Naive thymus-derived CD4-positive, alpha-beta T cell (primary cell): Measurements from ENCODE around the gene SRSF8. TPM values are rescaled to one million over a fixed set of nuclear protein-coding genes. Genes with fewer than 3 reads are reported as not detected.

Experiments
- ATAC-seq: fragments of 150-1000 bp; cut with Tn5 transposase; 2 replicates; pipeline ENCODE4 v1.10.0; 2021; ENCODE audit warnings: mild to moderate bottlenecking, moderate library complexity
- CTCF ChIA-PET: fragments of 350-600 bp; sonication (Branson Sonifier 250); formaldehyde crosslinking; loops from one replicate; lab custom pipeline; 2021; ENCODE audit warnings: antibody characterized with exemption; lab: Charles Lee
- POLR2A ChIA-PET: fragments of 350-600 bp; sonication (Branson Sonifier 250); formaldehyde crosslinking; loops from one replicate; lab custom pipeline; 2021; ENCODE audit warnings: antibody characterized with exemption, inconsistent platforms; lab: Charles Lee
- DNase-seq, 9 donors: peaks; one replicate each; pipeline versions ENCODE4 v3.0.0 to v3.0.0-alpha.2; 2020 to 2022; ENCODE audit warnings: mixed read lengths in 1 of 9
- H3K27ac ChIP-seq: one replicate; pipeline ENCODE4 v1.7.0; 2013; ENCODE audit warnings: mild to moderate bottlenecking, low read depth, low read length, moderate library complexity
- H3K27me3 ChIP-seq, 2 donors: one replicate each; pipeline ENCODE4 v1.7.0; 2013; ENCODE audit warnings: low read length in 2 of 2, mild to moderate bottlenecking in 2 of 2, moderate library complexity in 2 of 2; ENCODE audit not compliant: control insufficient read depth in 2 of 2, insufficient read depth in 2 of 2
- H3K36me3 ChIP-seq, 3 experiments: 1 replicate in 2 of 3; 2 replicates in 1 of 3; pipeline ENCODE4 v1.7.0; 2013; ENCODE audit warnings: low read length in 3 of 3, mild to moderate bottlenecking in 3 of 3, moderate library complexity in 1 of 3; ENCODE audit not compliant: insufficient read depth in 3 of 3, control insufficient read depth in 2 of 3
- H3K4me1 ChIP-seq, 2 donors: one replicate each; pipeline ENCODE4 v1.7.0; 2013; ENCODE audit warnings: low read length in 2 of 2, mild to moderate bottlenecking in 2 of 2, moderate library complexity in 1 of 2; ENCODE audit not compliant: control insufficient read depth in 2 of 2, insufficient read depth in 2 of 2
- H3K4me3 ChIP-seq: 2 replicates; pipeline ENCODE4 v1.7.0; 2013; ENCODE audit warnings: mild to moderate bottlenecking, low read length
- H3K9me3 ChIP-seq, 3 experiments: 1 replicate in 2 of 3; 2 replicates in 1 of 3; pipeline ENCODE4 v1.7.0; 2013; ENCODE audit warnings: low read length in 3 of 3; ENCODE audit not compliant: control insufficient read depth in 2 of 3
- H3K27ac Mint-ChIP-seq, 9 donors: one replicate each; pipeline ENCODE4 v1.8.0; 2020 to 2022; ENCODE audit warnings: mixed read lengths in 9 of 9, mild to moderate bottlenecking in 8 of 9, moderate library complexity in 5 of 9, inconsistent platforms in 2 of 9
- H3K27me3 Mint-ChIP-seq, 5 donors: one replicate each; pipeline ENCODE4 v1.8.0; 2021 to 2022; ENCODE audit warnings: mixed read lengths in 5 of 5, mild to moderate bottlenecking in 1 of 5
- H3K36me3 Mint-ChIP-seq, 5 donors: one replicate each; pipeline ENCODE4 v1.8.0; 2020 to 2022; ENCODE audit warnings: mixed read lengths in 5 of 5, mild to moderate bottlenecking in 3 of 5, inconsistent platforms in 1 of 5
- H3K4me1 Mint-ChIP-seq, 7 donors: one replicate each; pipeline ENCODE4 v1.8.0; 2020 to 2022; ENCODE audit warnings: mixed read lengths in 7 of 7, mild to moderate bottlenecking in 3 of 7, inconsistent platforms in 1 of 7
- H3K4me3 Mint-ChIP-seq, 10 donors: one replicate each; pipeline ENCODE4 v1.8.0; 2020 to 2022; ENCODE audit warnings: mild to moderate bottlenecking in 10 of 10, mixed read lengths in 10 of 10, moderate library complexity in 6 of 10, inconsistent platforms in 2 of 10
- H3K9me3 Mint-ChIP-seq, 11 donors: one replicate each; pipeline ENCODE4 v1.8.0; 2020 to 2022; ENCODE audit warnings: mixed read lengths in 11 of 11, mild to moderate bottlenecking in 4 of 11, inconsistent platforms in 1 of 11, moderate library complexity in 1 of 11
- intact Hi-C, 2 donors: fragments of 100-400 bp; cut with micrococcal nuclease; formaldehyde crosslinking; loops; one replicate each; pipeline ENCODE4 v1.15.1; 2023
- polyA plus RNA-seq, 2 donors: library from polyadenylated mRNA; unstranded; fragments of 300-500 nt; fragmentation: Illumina TruSeq; gene quantifications; one replicate each; pipeline ENCODE4 v1.2.3, GENCODE V29; 2021
- total RNA-seq, 6 experiments: library from RNA in 5 of 6; stranded (reverse) in 5 of 6; gene quantifications; 1 replicate in 5 of 6; 2 replicates in 1 of 6; pipeline ENCODE4 v1.2.3 and lab custom pipeline; 2021 to 2026

Gene SRSF8
- total and polyA plus RNA-seq, 7 experiments from 2014 or later: 42.3 to 116 (median 86.2) TPM

DNA sequence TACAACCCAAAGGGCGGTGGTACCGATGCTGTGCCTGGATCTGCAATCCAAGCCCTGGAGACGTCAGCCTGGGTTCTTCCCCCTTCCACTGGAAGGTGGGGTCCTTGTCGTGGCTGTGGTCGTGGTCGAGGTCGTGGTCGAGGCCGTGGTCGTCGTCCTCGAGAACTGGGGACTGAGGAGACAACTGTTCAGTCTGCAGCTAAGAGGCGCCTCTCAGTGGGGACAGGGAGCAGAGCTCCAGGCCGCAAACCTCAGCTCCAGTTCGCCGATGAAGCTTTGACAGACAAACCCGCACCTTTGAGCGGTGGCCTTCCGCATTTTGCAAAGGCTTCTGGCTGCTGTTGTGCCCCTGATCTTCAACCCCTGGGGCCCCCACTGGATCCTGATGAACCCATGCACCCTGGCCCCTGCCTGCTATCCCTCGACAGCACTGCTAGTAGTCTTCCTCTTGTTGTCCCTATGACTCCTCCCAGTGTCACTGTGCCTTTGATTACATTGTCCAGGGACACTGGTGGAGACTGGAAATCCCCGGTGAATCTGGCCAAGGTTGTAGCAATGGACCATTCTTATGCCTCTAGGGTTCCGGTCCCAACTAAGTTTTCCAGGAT lies 16.0 kb upstream of the SRSF8 start:
- Mint-ChIP-seq H3K36me3 (no peaks in the 10 kb centered on the region), H3K4me1 (no peaks in the 10 kb centered on the region), H3K9me3 (peaks cover 0 to 2% (median 0%) of the 10 kb centered on the region in 11 donors), H3K27ac (no peak overlapping the region), H3K27me3 (peaks cover 29 to 54% (median 40%) of the 10 kb centered on the region in 5 donors), H3K4me3 (no peak overlapping the region)
- H3K27me3 ChIP-seq: no peaks in the 10 kb centered on the region
- H3K4me3 ChIP-seq: no peak overlapping the region
- H3K27ac ChIP-seq: no peak overlapping the region
- ChIA-PET POLR2A (no interaction called here), CTCF (no interaction called here)
- intact Hi-C loops: no loop called here
- DNase-seq (no peak), ATAC-seq (no peak)
- no peaks in the 10 kb centered on the region for H3K9me3 ChIP-seq
- peaks cover 0 to 2% (median 0%) of the 10 kb centered on the region in 3 experiments for H3K36me3 ChIP-seq
- no peaks in the 10 kb centered on the region for H3K4me1 ChIP-seq

DNA sequence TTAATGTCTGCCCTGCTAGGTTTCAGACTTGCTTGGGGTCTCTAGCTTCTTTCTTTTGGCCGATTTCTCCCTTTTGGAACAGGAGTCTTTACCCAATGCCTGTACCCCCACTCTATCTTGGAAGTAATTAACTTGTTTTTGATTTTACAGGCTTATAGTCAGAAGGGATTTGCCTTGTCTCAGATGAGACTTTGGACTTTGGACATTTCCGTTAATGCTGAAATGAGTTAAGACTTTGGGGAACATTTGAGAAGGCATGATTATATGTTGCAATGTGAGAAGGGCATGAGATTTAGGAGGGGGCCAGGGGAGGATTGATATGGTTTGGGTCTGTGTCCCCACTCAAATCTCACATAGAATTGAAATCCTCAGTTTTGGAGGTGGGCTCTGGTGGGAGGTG lies 12.4 kb upstream of the SRSF8 start:
- Histone ChIP-seq H3K27ac (no peak overlapping the region), H3K36me3 (peaks cover 0 to 2% (median 0%) of the 10 kb centered on the region in 3 experiments), H3K9me3 (no peaks in the 10 kb centered on the region), H3K27me3 (no peaks in the 10 kb centered on the region), H3K4me1 (no peaks in the 10 kb centered on the region), H3K4me3 (no peak overlapping the region)
- Mint-ChIP-seq H3K36me3 (no peaks in the 10 kb centered on the region), H3K27ac (no peak overlapping the region), H3K27me3 (peaks cover 36 to 55% (median 44%) of the 10 kb centered on the region in 5 donors), H3K4me1 (no peaks in the 10 kb centered on the region), H3K4me3 (no peak overlapping the region), H3K9me3 (peaks cover 0 to 2% (median 0%) of the 10 kb centered on the region in 11 donors)
- ChIA-PET CTCF (no interaction called here), POLR2A (interaction anchor here (0.5 kb wide), 1 partner anchor 511 kb away, joined by 3 read pairs; no protein-coding TSS in a partner anchor)
- no peak for DNase-seq
- no peak for ATAC-seq
- intact Hi-C loops: no loop called here

DNA sequence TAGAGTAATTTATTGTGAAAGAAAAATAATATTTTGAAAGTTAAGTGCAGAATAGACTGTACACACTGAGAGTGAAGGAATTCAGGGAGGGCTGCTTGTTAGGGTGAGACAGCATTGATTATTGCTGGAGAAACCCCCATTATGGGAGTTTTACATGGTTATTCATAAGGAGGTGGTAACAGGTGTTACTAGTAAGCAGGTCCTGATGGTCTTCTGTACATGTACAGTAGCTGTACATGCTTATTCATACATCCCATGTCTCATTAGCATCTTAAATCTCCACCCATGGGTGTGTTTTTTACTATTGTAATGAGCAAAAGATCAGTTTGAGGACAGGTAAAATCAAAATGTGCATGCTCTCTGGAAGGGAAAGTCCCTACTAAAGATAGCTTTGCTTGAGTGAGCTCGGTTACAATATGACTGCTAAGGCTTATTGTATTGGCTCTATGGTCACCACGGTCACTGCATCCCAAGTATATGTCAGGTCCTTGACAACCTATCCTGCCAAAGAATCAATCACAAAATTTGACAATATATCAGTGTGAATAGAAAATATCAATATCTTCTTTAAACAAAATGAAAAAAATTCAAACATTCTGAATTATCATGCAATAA lies 11.3 kb upstream of the SRSF8 start:
- intact Hi-C loops: no loop called here
- Mint-ChIP-seq H3K27me3 (peaks cover 40 to 60% (median 47%) of the 10 kb centered on the region in 5 donors), H3K9me3 (peaks cover 0 to 2% (median 0%) of the 10 kb centered on the region in 11 donors), H3K36me3 (no peaks in the 10 kb centered on the region), H3K4me3 (no peak overlapping the region), H3K4me1 (no peaks in the 10 kb centered on the region), H3K27ac (no peak overlapping the region)
- no peak overlapping the region for H3K27ac ChIP-seq
- H3K4me3 ChIP-seq: no peak overlapping the region
- ChIA-PET POLR2A (interaction anchor here (2.1 kb wide), 1 partner anchor 12 kb away, joined by 13 read pairs; the partner anchor contains the start of gene SRSF8), CTCF (no interaction called here)
- no peaks in the 10 kb centered on the region for H3K9me3 ChIP-seq
- ATAC-seq (no peak), DNase-seq (no peak)
- H3K27me3 ChIP-seq: no peaks in the 10 kb centered on the region
- no peaks in the 10 kb centered on the region for H3K4me1 ChIP-seq
- peaks cover 0 to 2% (median 0%) of the 10 kb centered on the region in 3 experiments for H3K36me3 ChIP-seq

DNA sequence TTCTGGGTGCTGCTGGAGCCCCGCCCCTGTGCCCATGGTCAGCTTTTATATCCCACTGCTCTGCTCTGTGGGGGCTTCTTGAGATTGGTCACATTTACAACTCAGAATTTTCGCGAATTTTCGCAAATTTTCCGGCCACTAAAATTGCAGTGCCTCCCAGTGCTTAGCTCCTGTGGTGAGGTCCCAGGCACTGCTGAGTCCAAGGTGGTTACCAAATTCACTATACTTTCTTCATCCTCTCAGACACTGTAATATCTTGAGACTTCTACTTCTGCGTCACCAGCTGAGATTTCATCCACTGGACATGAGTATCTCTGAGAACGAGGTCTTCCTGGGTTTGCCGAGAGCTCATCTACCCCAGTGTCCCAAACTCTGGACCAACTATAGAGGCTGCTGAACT lies 8.8 kb upstream of the SRSF8 start:
- Mint-ChIP-seq H3K9me3 (no peaks in the 10 kb centered on the region), H3K27me3 (peaks cover 31 to 79% (median 51%) of the 10 kb centered on the region in 5 donors), H3K4me1 (no peaks in the 10 kb centered on the region), H3K4me3 (no peak overlapping the region), H3K36me3 (no peaks in the 10 kb centered on the region), H3K27ac (no peak overlapping the region)
- Histone ChIP-seq H3K27ac (no peak overlapping the region), H3K4me1 (no peaks in the 10 kb centered on the region), H3K4me3 (no peak overlapping the region), H3K27me3 (no peaks in the 10 kb centered on the region), H3K36me3 (no peaks in the 10 kb centered on the region), H3K9me3 (no peaks in the 10 kb centered on the region)
- intact Hi-C loops: no loop called here
- CTCF ChIA-PET: no interaction called here
- DNase-seq (no peak), ATAC-seq (no peak)
- POLR2A ChIA-PET: no interaction called here

DNA sequence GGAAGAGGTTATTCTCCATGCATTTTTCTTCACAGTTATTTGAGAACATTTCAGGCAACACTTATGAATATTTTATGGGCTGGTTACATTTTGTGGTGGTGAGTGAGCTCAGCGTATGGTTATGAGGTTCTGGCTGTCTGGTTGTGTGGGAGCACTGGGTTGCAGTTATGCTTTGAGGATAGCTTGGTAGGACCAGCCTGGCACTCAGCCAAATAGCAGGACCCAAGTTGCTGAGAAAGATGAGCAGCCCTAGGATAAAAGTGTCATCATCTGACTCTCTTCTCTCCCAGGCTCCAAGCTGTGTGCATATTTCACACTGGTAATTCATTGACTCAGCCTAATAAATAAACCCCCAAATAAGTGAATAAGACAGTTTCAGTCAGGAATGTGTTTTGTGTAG lies 8.1 kb upstream of the SRSF8 start:
- H3K4me1 Mint-ChIP-seq: no peaks in the 10 kb centered on the region
- ChIA-PET POLR2A (no interaction called here), CTCF (no interaction called here)
- intact Hi-C loops: no loop called here
- Histone ChIP-seq H3K9me3 (no peaks in the 10 kb centered on the region), H3K4me3 (no peak overlapping the region), H3K36me3 (no peaks in the 10 kb centered on the region), H3K4me1 (no peaks in the 10 kb centered on the region), H3K27me3 (no peaks in the 10 kb centered on the region), H3K27ac (no peak overlapping the region)
- no peak overlapping the region for H3K27ac Mint-ChIP-seq
- peaks cover 24 to 76% (median 44%) of the 10 kb centered on the region in 5 donors for H3K27me3 Mint-ChIP-seq
- H3K36me3 Mint-ChIP-seq: no peaks in the 10 kb centered on the region
- no peak for ATAC-seq
- no peaks in the 10 kb centered on the region for H3K9me3 Mint-ChIP-seq
- DNase-seq: no peak
- no peak overlapping the region for H3K4me3 Mint-ChIP-seq

DNA sequence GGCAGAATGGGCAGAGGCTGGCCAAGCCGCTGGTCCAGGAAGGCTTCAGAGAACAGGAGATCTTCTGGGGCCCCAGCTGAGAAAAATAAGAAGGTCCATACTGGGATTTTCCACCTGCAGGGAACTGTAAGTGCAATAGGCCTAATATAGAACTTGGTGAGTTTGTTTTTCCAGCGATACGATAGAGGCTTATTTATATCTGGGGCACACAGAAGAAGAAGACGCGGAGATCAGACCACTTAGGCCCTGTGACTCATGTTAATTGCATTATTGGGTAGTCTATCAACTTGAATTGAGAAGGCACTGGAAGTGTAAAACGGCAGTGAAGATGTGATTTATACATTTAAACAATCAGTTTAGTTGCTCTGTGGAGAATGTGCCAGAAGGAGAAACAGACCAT lies 7.7 kb upstream of the SRSF8 start:
- no peaks in the 10 kb centered on the region for H3K9me3 Mint-ChIP-seq
- Histone ChIP-seq H3K4me1 (no peaks in the 10 kb centered on the region), H3K27ac (no peak overlapping the region), H3K4me3 (no peak overlapping the region), H3K9me3 (no peaks in the 10 kb centered on the region), H3K27me3 (no peaks in the 10 kb centered on the region), H3K36me3 (no peaks in the 10 kb centered on the region)
- H3K27ac Mint-ChIP-seq: no peak overlapping the region
- DNase-seq: no peak
- ChIA-PET CTCF (no interaction called here), POLR2A (no interaction called here)
- H3K4me3 Mint-ChIP-seq: no peak overlapping the region
- H3K27me3 Mint-ChIP-seq: peaks cover 21 to 75% (median 42%) of the 10 kb centered on the region in 5 donors
- ATAC-seq: no peak
- H3K4me1 Mint-ChIP-seq: no peaks in the 10 kb centered on the region
- H3K36me3 Mint-ChIP-seq: no peaks in the 10 kb centered on the region
- intact Hi-C loops: no loop called here
